NCI-H460 (cell line): ENCODE results near the gene NGRN. TPM values are rescaled to one million over a fixed set of nuclear protein-coding genes. Genes with fewer than 3 reads are reported as not detected.
A peak's percentile ranks its signal among the peaks of the same experiment; 100 is the strongest.

Source experiments
- DNase-seq: peaks from one replicate; pipeline ENCODE4 v3.0.0-alpha.2; 2016; ENCODE audit warnings: low read depth; ENCODE audit errors: extremely low read depth
- small RNA-seq, 2 experiments: library from RNA; depleted of rRNA; stranded (forward); fragments of <200 nt; gene quantifications; one replicate each; pipeline ENCODE3, GENCODE V24; 2014
- total RNA-seq: library from RNA; depleted of rRNA; stranded (reverse); fragments of >200 nt; shearing (Covaris generic); gene quantifications from 2 replicates; pipeline ENCODE4 v1.2.3, GENCODE V29; 2014; rRNA removed

The NGRN gene
- total RNA-seq, 1 experiment from 2014 or later, result 120 TPM

- no peak for DNase-seq
Measured at GRCh38 chr15:90307661-90308060, 42.2 kb downstream of the NGRN start.

- no peak for DNase-seq
Measured at GRCh38 chr15:90309020-90309419, 43.5 kb downstream of the NGRN start.

DNA sequence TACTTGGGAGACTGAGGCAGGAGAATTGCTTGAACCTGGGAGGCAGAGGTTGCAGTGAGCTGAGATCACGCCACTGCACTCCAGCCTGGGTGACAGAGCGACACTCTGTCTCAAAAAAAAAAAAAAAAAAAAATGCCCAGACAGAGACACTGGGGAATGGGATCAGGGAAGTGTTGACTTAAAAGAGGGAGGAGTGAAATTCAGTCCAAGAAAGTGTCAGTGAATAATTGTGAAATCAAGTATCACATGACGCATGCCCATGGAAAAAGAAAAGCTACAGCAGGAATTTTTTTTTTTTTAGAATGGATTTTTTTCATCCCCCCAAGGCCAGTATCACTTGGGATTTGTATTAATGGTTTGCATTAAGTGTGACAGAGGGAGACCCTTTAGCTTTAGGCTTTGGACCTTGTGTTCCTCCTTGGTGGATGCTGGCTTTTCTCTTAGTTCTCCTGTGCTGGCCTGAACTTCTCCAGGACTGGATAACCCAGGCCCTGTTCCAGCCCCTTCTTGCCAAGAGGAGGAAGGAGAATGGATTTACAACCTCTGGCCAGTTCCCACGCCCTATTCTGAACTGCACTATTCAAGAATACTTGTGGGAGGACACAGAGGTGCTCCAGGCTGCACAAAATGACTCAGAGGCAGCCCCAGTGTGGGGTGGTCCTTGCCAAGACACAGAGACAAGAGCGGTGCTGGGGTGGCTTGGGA, 50.0 kb downstream of the NGRN start:
- peak; percentile 9 for DNase-seq

DNA sequence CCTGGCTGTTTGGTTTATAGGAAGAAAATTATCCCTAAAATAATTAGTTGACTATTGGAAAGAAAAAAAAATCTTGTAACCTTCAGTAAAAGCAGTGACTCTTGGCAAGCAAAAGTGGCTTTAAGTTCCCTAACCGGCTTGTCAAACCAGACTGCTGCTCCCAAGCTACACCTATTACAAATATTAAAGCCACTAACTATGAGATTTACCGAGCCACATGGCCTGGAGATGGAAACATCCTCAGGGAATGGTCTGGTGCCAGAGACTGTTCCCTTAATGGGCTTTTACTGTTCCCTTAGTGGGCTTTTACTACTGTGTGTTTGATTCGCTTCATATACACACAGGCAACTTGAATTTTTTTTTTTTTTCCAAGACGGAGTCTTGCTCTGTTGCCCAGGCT, 50.7 kb downstream of the NGRN start:
- no peak for DNase-seq

DNA sequence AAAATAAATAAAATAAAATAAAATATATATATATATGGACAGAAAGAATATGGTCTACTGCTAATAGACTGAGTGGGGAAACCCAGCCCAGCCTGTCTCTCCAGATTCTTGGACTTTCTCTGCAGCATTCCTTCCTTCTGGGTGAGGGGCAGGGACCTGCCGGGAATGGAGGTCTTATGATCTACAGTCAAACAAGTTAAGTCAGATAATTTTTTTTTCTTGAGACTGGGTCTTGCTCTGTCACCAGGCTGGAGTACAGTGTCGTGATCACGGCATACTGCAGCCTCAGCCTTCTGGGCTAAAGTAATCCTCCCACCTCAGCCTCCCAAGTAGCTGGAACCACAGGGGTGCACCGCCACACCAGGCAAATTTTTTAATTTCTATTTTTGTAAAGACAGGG, 53.1 kb downstream of the NGRN start:
- DNase-seq, result no peak

- DNase-seq, result peak; percentile 84
Measured at GRCh38 chr15:90320062-90320884, 54.8 kb downstream of the NGRN start.

DNA sequence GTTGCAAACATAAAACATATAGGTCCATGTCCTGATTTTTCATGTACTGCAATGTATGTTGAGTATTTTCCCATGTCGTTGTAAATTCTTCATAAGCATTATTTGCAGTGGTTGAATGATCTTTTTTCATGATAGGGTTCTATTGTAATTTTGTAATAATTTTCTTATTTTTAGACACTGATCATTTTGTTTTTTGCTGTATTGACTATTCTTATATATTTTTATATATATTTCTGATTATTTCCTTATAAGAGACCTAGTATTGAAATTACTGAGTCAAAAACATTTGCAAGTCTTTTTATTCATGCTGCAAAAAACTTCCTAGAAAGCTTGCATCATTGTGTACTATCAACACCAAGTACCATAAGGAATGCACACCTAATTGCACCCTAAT, 55.4 kb downstream of the NGRN start:
- no peak for DNase-seq

Small RNA genes within 50 kb of the gene (small RNA-seq; reads per million reads assigned to genes)
- gene AC091167.3 (0 reads per million in 2 experiments), gene RN7SL736P (0 reads per million in 2 experiments)

Other genes with a start within 250 kb of the NGRN start
- 15.9 and 17.9 TPM in 2 replicates for gene IDH2, start 163.2 kb upstream of the NGRN start, total RNA-seq
- 14.4 and 15.8 TPM in 2 replicates for gene SEMA4B, start 64.3 kb upstream of the NGRN start, total RNA-seq
- gene CIB1, start 31.7 kb upstream of the NGRN start, total RNA-seq, result 51.0 and 54.1 TPM in 2 replicates
- gene GDPGP1, start 31.5 kb upstream of the NGRN start, total RNA-seq, result 1.2 and 3.4 TPM in 2 replicates
- gene TTLL13, start 16.1 kb upstream of the NGRN start, total RNA-seq, result 0.10 and 0.43 TPM in 2 replicates
- 0.69 and 1.5 TPM in 2 replicates for gene ZNF774, start 86.6 kb downstream of the NGRN start, total RNA-seq
- gene IQGAP1, start 122.6 kb downstream of the NGRN start, total RNA-seq, result 163 and 169 TPM in 2 replicates